ENCODE measurements around the gene INTS6.

GRCh38 chr13:51385114-51385513, 67.7 kb downstream of the INTS6 start:
- TF ChIP-seq POLR2A (IDR thresholded peaks at IDR 0.05) (no peak), CTCF (IDR thresholded peaks at IDR 0.05) (no peak), EP300 (IDR thresholded peaks at IDR 0.05; ENCODE audit: low read depth) (no peak), POLR2AphosphoS5 (IDR thresholded peaks at IDR 0.05) (no peak)
